GM10266 (cell line): ENCODE data around the gene ABHD16B.
"Not testable (repeated sequence)": the region's sequence is repeated elsewhere in the genome, so short reads cannot be mapped to it uniquely, and the experiment has no call there.

Source experiments
- DNase-seq: peaks from one replicate; pipeline ENCODE4 v3.0.0; 2012; ENCODE audit errors: extremely low spot score
- TF ChIP-seq, protein P1 (sequence below): IDR thresholded peaks from 2 replicates; pipeline ENCODE4 v1.5.1; 2012; ENCODE audit warnings: mild to moderate bottlenecking, low read depth; ENCODE audit not compliant: control insufficient read depth, insufficient read depth; ENCODE audit errors: missing control alignments

Gene ABHD16B

DNA sequence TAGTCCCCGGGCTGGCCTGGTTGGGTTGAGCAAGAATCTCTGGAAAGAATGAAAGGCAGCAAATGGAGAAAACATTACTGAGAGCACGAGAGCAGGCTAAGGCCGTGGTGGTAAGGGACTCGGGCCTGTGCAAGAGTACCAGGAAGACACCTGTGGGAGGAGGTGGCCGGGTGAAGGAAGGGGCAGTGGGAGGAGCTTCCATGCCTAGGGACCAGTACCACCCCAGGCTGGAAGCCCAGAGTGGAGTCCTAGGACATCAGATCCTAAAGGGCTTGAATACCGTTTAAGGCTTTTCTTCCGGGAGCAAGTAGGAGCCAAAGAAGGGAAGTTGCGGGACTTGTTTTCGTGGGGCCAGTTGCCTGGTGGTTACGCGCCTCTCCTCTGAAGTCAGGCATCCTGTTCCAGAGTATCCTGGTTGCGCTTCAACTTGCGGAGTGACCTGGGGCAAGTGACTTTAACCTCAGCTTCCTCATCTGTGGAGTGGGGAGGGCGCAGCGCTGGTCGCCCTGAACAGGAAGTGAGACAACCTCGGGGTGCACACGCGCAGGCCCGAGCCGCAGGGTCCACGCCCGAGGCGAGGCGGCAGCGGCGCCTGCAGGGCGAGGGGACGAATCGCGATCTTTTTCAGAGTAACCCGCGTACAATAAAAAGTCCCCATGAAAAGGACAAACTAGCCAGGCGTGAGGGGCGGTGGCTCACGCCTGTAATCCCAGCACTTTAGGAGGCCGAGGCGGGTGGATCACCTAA, 2.7 kb downstream of the ABHD16B start:
- TF ChIP-seq, protein P1, sequence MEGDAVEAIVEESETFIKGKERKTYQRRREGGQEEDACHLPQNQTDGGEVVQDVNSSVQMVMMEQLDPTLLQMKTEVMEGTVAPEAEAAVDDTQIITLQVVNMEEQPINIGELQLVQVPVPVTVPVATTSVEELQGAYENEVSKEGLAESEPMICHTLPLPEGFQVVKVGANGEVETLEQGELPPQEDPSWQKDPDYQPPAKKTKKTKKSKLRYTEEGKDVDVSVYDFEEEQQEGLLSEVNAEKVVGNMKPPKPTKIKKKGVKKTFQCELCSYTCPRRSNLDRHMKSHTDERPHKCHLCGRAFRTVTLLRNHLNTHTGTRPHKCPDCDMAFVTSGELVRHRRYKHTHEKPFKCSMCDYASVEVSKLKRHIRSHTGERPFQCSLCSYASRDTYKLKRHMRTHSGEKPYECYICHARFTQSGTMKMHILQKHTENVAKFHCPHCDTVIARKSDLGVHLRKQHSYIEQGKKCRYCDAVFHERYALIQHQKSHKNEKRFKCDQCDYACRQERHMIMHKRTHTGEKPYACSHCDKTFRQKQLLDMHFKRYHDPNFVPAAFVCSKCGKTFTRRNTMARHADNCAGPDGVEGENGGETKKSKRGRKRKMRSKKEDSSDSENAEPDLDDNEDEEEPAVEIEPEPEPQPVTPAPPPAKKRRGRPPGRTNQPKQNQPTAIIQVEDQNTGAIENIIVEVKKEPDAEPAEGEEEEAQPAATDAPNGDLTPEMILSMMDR = peak; percentile 92
- DNase-seq = peak; percentile 96

DNA sequence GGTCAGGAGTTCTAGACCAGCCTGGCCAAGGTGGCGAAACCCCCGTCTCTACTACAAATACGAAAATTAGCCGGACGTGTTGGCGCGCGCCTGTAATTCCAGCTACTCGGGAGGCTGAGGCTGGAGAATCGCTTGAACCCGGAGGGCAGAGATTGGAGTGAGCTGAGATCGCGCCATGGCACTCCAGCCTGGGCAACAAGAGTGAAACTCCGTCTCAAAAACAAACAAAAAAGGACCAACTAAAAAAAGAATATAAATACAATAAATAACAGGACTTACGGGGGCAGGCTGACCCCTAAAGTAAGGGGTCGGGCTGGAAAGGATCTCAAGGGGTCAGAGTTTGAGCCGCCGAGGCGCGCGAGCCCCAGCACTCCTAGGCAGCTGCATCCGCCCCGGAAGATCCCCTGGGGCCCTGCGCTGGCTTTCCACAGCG, 3.3 kb downstream of the ABHD16B start:
- TF ChIP-seq, protein P1 = no peak
- DNase-seq = no peak

DNA sequence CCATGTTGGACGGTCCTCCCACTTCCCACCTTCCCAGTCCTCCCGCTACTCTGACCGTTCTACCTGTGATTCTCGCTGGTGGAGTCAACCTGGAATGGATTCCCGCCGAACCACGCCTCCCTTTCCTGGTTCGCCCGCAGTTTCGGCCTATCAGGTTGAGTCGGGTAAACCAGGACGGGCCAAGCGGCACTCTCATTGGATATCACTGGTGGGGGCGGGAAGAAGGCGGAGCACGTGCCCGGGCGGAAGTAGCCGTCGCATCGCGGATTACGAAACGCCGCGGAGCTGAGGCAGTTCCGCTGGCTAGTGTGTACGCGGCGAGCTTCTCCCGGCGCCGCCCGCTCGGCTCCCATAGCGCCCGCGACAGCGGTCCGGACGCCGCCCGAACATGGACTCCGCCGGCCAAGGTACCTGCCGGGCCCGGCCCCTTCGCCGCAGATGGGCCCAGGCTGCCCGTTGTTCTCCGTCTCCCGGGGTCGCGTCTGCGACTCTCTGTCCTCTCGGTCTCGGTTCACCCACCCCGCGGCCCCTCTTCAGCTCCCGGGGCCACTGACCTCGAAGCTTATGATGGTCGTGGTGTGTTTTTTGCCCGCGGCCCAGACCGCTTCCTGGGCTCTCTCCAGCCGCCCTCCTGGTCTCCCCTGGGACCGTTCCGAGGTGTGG, 3.8 kb downstream of the ABHD16B start, which contains the start of gene TPD52L2:
Gene TPD52L2, plus strand, starts transcription at position 293 of the 663 bp plus-strand sequence. Its CDS starts 96 bp downstream, at position 389.
- DNase-seq = peak; percentile 99
- TF ChIP-seq, protein P1 = no peak

DNA sequence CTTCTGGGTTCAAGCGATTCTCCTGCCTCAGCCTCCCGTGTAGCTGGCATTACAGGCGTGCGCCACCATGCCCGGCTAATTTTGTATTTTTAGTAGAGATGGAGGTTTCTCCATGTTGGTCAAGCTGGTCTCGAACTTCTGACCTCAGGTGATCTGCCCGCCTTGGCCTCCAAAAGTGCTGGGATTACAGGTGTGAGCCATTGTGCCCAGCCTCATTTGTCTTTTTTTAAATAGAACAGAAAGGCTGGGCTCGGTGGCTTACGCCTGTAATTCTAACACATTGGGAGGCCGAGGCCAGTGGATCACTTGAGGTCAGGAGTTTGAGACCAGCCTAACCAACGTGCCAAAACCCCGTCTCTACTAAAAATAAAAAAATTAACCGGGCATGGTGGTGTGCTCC, 5.7 kb downstream of the ABHD16B start:
- not testable (repeated sequence) for DNase-seq

DNA sequence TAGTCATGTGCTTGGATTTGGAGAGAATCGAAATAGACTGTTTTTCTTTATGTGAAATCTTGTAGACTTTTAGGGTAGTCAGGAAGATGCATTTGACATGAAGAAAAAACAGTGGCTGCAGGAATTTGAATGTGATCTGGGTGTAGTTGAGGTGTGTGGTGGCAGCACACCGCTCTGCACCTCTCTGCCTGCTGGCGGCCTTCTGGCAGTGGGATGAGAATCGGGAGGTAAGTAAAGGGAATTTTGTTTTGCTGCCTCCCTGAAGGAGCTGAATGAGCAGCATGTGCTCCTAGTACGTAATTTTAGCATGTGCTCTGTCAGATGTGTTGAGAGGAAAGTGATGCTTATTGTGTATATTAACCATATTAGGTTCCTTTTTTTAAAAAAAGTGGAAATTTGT, 7.0 kb downstream of the ABHD16B start:
- no peak for DNase-seq
- TF ChIP-seq, protein P1 = no peak

DNA sequence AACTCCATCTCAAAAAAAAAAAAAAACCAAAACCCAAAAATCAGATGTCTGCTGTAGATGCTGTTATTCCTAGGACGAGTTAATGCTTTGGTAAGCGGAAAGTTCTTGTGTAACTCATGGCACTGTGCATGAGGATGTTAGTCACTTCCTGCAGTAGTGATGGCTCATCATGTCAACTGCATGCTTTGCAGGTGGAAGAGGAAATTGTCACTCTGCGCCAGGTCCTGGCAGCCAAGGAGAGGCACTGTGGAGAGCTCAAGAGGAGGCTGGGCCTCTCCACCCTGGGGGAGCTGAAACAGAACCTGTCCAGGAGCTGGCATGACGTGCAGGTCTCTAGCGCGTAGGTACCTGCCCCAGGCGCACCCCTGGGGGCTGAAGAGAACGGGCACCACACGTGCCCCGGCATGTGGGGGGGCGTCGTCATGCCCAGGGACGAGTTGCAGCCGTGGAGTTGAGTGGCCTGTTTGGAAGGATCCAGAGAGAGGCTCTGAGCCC, 12.2 kb downstream of the ABHD16B start:
- TF ChIP-seq, protein P1 = no peak
- DNase-seq = no peak

DNA sequence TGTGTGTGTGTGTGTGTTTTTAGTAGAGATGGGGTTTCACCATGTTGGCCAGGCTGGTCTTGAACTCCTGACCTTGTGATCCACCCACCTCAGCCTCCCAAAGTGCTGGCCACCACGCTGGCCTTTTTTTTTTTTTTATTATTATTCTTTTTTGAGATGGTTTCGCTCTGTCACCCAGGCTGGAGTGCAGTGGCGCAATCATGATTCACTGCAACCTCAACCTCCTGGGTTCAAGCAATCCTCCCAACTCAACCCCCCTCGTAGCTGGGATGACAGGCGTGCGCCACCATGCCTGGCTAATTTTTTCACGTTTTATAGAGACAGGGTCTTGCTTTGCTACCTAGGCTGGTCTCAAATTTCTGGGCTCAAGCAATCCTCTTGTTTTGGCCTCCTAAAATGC, 12.9 kb downstream of the ABHD16B start:
- not testable (repeated sequence) for DNase-seq

DNA sequence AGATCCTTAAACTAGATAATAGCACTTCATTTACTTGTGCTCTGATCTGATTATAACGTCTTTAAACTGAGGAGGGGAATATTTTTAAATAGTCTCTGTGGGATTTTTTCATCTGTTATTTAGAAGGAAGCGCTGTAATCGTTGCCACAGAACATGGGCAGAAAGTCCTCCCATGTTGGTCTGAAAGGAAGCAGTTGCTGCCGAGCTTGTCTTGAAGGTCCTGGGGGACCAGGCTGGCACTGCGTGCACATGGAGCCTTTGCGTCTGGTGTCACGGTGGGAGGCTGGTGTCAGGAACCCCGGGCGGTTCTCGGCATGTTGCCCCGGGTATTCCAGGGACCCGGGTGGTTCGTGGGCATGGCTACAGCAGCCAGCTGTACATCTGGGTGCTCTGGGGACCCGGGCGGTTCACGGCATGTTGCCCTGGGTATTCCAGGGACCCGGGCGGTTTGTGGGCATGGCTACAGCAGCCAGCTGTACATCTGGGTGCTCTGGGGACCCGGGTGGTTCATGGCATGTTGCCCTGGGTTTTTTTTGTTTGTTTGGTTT, 15.3 kb downstream of the ABHD16B start:
- DNase-seq = no peak
- TF ChIP-seq, protein P1 = no peak
